ENCODE data around the gene TRIM26.

DNA sequence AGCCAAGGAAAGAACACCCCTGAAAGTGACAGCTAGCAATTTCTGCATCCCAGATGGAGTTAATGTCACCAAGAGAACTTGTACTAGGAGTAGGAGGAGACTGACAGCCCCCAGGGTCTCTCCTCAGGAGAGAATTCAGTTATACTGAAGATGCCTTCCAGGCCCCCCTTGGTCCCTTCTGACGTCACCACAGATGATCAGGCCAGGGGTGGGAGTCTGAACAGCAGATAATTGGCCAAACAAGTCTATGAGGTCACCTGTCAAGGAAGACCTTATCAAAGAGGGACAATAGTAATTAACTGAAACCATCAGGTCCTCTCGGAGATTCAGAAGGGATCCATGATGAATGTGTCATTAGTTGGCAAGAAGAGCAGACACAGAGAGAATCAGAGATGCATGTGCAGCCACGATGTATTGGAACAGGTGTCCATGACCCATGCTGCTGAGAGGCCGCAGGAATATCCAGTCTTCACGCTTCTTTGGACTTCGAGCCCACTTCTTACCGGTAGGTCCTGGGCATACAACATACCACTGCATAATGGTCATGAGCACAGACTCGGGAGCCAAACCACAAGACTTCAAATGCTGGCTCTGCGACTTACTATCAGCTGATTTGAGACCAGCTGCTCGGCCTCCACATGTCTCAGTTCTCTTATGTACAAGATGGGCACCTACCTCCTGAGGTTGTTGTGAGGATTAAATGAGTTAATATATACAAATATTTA lies 62.4 kb downstream of the TRIM26 start:
- TF ChIP-seq MAX (IDR thresholded peaks at IDR 0.05; ENCODE audit: low read depth, low read length) (no peak), POLR2A (IDR thresholded peaks at IDR 0.05; ENCODE audit: extremely low read depth, insufficient read length) (no peak), MYC (IDR thresholded peaks at IDR 0.05; ENCODE audit: low read depth, low read length) (no peak)
- TF ChIP-seq, protein P1, sequence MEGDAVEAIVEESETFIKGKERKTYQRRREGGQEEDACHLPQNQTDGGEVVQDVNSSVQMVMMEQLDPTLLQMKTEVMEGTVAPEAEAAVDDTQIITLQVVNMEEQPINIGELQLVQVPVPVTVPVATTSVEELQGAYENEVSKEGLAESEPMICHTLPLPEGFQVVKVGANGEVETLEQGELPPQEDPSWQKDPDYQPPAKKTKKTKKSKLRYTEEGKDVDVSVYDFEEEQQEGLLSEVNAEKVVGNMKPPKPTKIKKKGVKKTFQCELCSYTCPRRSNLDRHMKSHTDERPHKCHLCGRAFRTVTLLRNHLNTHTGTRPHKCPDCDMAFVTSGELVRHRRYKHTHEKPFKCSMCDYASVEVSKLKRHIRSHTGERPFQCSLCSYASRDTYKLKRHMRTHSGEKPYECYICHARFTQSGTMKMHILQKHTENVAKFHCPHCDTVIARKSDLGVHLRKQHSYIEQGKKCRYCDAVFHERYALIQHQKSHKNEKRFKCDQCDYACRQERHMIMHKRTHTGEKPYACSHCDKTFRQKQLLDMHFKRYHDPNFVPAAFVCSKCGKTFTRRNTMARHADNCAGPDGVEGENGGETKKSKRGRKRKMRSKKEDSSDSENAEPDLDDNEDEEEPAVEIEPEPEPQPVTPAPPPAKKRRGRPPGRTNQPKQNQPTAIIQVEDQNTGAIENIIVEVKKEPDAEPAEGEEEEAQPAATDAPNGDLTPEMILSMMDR (IDR thresholded peaks at IDR 0.05; ENCODE audit: low read depth, low read length): no peak
